Activated B cell treated with CpG ODN at 0.5 μM for 24 hours (primary cell): ENCODE measurements around the gene LBHD2. TPM values are rescaled to one million over a fixed set of nuclear protein-coding genes. Genes with fewer than 3 reads are reported as not detected.
"Not testable (repeated sequence)": the region's sequence is repeated elsewhere in the genome, so short reads cannot be mapped to it uniquely, and the experiment has no call there.

ENCODE experiments used
- ATAC-seq: fragments of 200-7000 bp; cut with Tn5 transposase; one replicate; pipeline ENCODE4 v1.10.0; 2021; ENCODE audit warnings: low read depth, mild to moderate bottlenecking, moderate library complexity
- CTCF ChIA-PET: fragments of 350-600 bp; sonication (Branson Sonifier 250); formaldehyde crosslinking; loops from one replicate; lab custom pipeline; 2021; ENCODE audit warnings: antibody characterized with exemption; lab: Charles Lee
- POLR2A ChIA-PET: fragments of 350-600 bp; sonication (Branson Sonifier 250); formaldehyde crosslinking; loops from one replicate; lab custom pipeline; 2021; ENCODE audit warnings: antibody characterized with exemption; lab: Charles Lee
- DNase-seq: peaks from one replicate; pipeline ENCODE4 v3.0.0; 2022
- H3K27ac Mint-ChIP-seq: one replicate; pipeline ENCODE4 v1.8.0; 2020; ENCODE audit warnings: mixed read lengths
- H3K27me3 Mint-ChIP-seq: one replicate; pipeline ENCODE4 v1.8.0; 2021; ENCODE audit warnings: mixed read lengths
- H3K36me3 Mint-ChIP-seq: one replicate; pipeline ENCODE4 v1.8.0; 2021; ENCODE audit warnings: low read depth, mixed read lengths
- H3K4me1 Mint-ChIP-seq: one replicate; pipeline ENCODE4 v1.8.0; 2021; ENCODE audit warnings: mixed read lengths
- H3K4me3 Mint-ChIP-seq: one replicate; pipeline ENCODE4 v1.8.0; 2020; ENCODE audit warnings: mild to moderate bottlenecking, mixed read lengths
- H3K9me3 Mint-ChIP-seq: one replicate; pipeline ENCODE4 v1.8.0; 2020; ENCODE audit warnings: mixed read lengths
- CTCF ChIP-seq: fragments of 200-600 bp; IDR thresholded peaks from one replicate; pipeline ENCODE4 v1.8.0; 2022; ENCODE audit warnings: antibody characterized with exemption, mild to moderate bottlenecking
- intact Hi-C: fragments of 100-400 bp; cut with micrococcal nuclease; formaldehyde crosslinking; loops from one replicate; pipeline ENCODE4 v1.15.1; 2024
- total RNA-seq: library from RNA; stranded (reverse); gene quantifications from 2 replicates; pipeline ENCODE4 v1.2.3, GENCODE V29; 2022

LBHD2 gene
- total RNA-seq, 1 donor from 2014 or later = not detected

GRCh38 chr14:103111232-103111868 is 27.3 kb downstream of the LBHD2 start:
- ATAC-seq (peak; percentile 33), DNase-seq (no peak)
- Mint-ChIP-seq H3K9me3 (no peaks in the 10 kb centered on the region), H3K4me1 (peaks cover 38% of the 10 kb centered on the region), H3K27ac (no peak overlapping the region), H3K27me3 (no peaks in the 10 kb centered on the region), H3K36me3 (no peaks in the 10 kb centered on the region), H3K4me3 (no peak overlapping the region)
- ChIA-PET CTCF (no interaction called here), POLR2A (no interaction called here)
- intact Hi-C loops = no loop called here
- no peak for TF ChIP-seq CTCF

- Mint-ChIP-seq H3K4me1 (peaks cover 38% of the 10 kb centered on the region), H3K27me3 (no peaks in the 10 kb centered on the region), H3K4me3 (no peak overlapping the region), H3K9me3 (no peaks in the 10 kb centered on the region), H3K36me3 (no peaks in the 10 kb centered on the region), H3K27ac (no peak overlapping the region)
- ATAC-seq = no peak
- intact Hi-C loops = no loop called here
- TF ChIP-seq CTCF = no peak
- ChIA-PET CTCF (no interaction called here), POLR2A (interaction anchor here (0.5 to 0.6 kb wide), 2 partner anchors 305 to 521 kb away, joined by 3 to 5 read pairs; no protein-coding TSS in a partner anchor)
- DNase-seq = no peak
These were observed 28.6 kb downstream of the LBHD2 start for GRCh38 chr14:103112400-103113243.

- ChIA-PET CTCF (no interaction called here), POLR2A (interaction anchor here (0.5 to 0.6 kb wide), 2 partner anchors 305 to 521 kb away, joined by 3 to 5 read pairs; no protein-coding TSS in a partner anchor)
- no peak for ATAC-seq
- Mint-ChIP-seq H3K27ac (no peak overlapping the region), H3K36me3 (no peaks in the 10 kb centered on the region), H3K27me3 (no peaks in the 10 kb centered on the region), H3K4me1 (peaks cover 35% of the 10 kb centered on the region), H3K4me3 (no peak overlapping the region), H3K9me3 (no peaks in the 10 kb centered on the region)
- intact Hi-C loops = no loop called here
- no peak for TF ChIP-seq CTCF
- DNase-seq = no peak
These were observed 29.3 kb downstream of the LBHD2 start for GRCh38 chr14:103113303-103113702.

- H3K27ac Mint-ChIP-seq = no peak overlapping the region
- no peaks in the 10 kb centered on the region for H3K36me3 Mint-ChIP-seq
- no peaks in the 10 kb centered on the region for H3K9me3 Mint-ChIP-seq
- POLR2A ChIA-PET = no interaction called here
- DNase-seq = no peak
- H3K4me1 Mint-ChIP-seq = peaks cover 34% of the 10 kb centered on the region
- no peak for ATAC-seq
- intact Hi-C loops = no loop called here
- CTCF ChIA-PET = no interaction called here
- no peak for TF ChIP-seq CTCF
- H3K4me3 Mint-ChIP-seq = no peak overlapping the region
- no peaks in the 10 kb centered on the region for H3K27me3 Mint-ChIP-seq
These were observed 29.8 kb downstream of the LBHD2 start for GRCh38 chr14:103113774-103114173.

GRCh38 chr14:103115086-103115679 is 31.2 kb downstream of the LBHD2 start:
- H3K27me3 Mint-ChIP-seq, POLR2A ChIA-PET, ATAC-seq, H3K9me3 Mint-ChIP-seq, H3K27ac Mint-ChIP-seq, H3K36me3 Mint-ChIP-seq, DNase-seq, intact Hi-C loops: not testable (repeated sequence)
- peaks cover 30% of the 10 kb centered on the region for H3K4me1 Mint-ChIP-seq
- CTCF ChIA-PET = interaction anchor here (2.6 kb wide), 1 partner anchor 10 kb away, joined by 13 read pairs; no protein-coding TSS in a partner anchor
- peak overlapping the region; percentile 77 for H3K4me3 Mint-ChIP-seq
